ENCODE measurements around the gene CCDC68.
"Not testable (repeated sequence)": the region's sequence is repeated elsewhere in the genome, so short reads cannot be mapped to it uniquely, and the experiment has no call there.

Gene CCDC68, protein sequence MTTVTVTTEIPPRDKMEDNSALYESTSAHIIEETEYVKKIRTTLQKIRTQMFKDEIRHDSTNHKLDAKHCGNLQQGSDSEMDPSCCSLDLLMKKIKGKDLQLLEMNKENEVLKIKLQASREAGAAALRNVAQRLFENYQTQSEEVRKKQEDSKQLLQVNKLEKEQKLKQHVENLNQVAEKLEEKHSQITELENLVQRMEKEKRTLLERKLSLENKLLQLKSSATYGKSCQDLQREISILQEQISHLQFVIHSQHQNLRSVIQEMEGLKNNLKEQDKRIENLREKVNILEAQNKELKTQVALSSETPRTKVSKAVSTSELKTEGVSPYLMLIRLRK

DNA sequence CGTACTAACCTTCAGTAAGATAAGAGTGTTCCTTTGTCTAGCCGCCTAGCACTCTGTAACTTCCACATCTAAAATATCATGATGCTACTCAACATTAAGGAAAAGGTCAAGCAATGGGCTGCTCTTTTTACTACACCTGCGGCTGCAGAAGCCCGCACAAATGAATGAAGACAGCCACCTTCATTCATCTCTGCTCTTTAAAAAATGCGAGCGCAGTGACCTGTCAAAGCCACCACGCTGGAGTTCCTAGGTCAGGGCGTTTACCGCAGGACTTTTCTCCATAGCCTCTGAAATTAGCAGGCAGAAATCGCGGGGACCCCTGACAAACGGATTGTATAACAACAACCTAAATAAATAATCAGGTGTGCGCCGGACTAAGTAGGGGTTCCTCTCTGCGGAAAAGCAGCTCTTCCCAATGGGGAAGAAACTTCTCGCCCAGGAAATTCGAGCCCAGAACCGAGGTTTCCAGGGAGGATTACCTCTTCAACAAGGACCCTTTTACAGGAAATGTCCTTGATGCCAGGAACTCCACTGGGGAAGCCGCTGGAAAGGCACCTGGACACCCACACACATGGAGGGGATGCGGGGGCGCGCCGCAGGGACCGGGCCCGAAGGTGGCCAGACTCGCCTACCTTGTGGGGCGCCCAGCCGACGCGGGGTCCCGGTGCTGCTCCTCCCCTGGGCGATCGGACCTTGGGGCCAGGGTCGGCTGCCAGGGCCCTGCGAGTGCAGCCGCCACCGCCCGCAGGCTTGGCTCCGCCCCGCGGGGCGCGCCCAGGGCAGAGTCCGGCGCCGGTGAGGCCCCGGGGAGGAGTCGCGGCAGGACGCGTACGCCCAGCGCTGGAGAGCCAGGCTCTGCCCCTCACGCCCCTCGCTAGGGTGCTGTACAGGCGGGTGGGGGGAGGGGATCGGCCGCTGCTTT, at the start of gene CCDC68:
TSS of gene CCDC68 (minus strand) at position 758 of the 922 bp plus-strand sequence. CDS start 16,670 bp downstream, outside the sequence.
- in situ Hi-C loops (cut with HindIII; ENCODE audit: low sequenced_read_pairs) = no loop called here

DNA sequence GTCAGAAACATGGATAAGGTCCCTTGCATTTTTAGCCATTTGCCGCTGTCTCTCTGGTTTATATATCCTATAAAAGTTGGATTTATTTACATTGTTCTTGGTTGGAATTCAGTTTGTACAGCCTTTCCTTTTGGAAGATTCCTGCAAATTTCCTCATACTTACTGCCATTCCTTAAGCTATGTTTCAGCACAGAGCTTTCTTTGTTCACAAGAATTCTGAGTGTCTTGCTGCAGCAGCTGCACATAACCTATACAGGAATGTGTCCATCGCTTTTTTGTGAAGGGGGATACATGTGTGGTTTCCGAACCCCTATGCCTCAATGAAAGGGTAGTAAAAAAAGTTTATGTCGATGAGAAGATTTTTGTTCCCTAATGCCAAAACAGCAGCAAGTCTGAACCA, 48.3 kb upstream of the CCDC68 start:
- in situ Hi-C loops (cut with HindIII; ENCODE audit: low sequenced_read_pairs) = no loop called here

GRCh38 chr18:55003695-55004094, 44.4 kb upstream of the CCDC68 start:
- in situ Hi-C loops (cut with HindIII; ENCODE audit: low sequenced_read_pairs) = no loop called here

DNA sequence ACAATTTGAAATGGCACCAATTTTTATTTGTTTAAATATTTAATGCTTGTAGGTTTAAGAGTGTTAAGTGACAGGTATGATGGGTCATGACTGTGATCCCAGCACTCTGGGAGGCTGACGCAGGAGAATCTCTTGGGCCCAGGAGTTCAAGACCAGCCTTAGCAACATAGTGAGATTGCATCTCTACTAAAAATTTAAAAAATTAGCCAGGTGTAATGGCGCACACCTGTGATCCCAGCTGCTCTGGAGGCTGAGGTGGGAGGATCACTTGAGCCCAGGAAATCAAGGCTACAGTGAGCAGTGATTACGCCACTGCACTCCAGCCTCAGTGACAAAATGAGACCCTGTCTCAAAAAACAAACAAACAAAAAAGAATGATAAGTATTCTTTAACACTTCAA, 43.0 kb upstream of the CCDC68 start:
- in situ Hi-C loops (cut with HindIII; ENCODE audit: low sequenced_read_pairs) = no loop called here

DNA sequence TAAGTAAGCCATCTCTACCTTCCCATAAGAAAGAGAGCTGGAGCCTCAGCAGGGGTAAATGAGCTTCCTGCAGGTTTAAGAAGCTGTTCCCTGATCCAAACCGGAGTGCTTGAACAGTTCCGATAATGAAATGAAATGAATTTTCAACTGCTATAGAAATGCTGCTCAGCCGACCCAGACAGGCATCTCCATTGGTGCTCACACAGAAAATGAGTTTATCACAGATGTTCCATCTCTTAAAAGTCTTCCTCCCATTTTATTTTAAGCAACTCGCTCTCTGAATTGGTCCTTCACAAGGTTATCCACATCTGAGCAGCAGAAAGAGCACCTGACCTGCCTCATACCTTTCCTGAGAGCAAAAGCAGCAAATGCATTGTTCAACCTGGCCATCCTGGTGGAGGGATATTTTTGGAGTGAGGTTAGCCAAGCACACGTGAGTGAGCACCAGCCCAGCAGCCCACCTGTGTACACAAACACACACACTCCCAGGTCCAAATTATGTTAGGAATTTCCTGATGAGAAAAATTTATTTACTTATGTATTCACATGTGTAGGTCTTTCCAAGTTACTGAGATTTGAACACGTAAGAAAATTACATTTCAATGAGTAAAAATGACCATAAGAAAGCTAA, 42.2 kb upstream of the CCDC68 start:
- in situ Hi-C loops (cut with HindIII; ENCODE audit: low sequenced_read_pairs) = no loop called here

- in situ Hi-C loops (cut with HindIII; ENCODE audit: low sequenced_read_pairs) = no loop called here
Measured at GRCh38 chr18:55000529-55000928, 41.3 kb upstream of the CCDC68 start.

DNA sequence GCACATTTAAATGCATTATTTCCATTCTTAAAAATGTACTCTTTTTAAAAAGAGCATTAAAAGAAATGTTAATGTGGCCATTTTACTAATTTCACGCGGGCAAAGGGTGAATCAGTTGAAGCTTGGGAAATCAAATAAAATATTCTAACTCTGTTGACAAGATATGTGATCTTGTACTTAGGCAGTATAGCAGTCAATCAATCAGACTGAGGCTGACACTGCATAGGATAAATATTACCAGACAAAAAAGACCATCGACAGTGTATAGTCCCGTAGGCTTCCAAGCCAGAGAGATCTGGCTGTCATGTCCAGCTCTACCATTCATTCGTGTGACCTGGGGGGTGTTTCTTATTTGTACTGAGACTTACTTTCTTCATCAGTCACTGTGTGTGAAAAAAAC, 39.8 kb upstream of the CCDC68 start:
- in situ Hi-C loops (cut with HindIII; ENCODE audit: low sequenced_read_pairs) = loop anchor here (25.0 kb wide), 2 partner anchors 312 to 562 kb away; no protein-coding TSS in a partner anchor

- in situ Hi-C loops (cut with HindIII; ENCODE audit: low sequenced_read_pairs) = loop anchor here (25.0 kb wide), 2 partner anchors 308 to 558 kb away; no protein-coding TSS in a partner anchor
Measured at GRCh38 chr18:54995421-54996143, 36.3 kb upstream of the CCDC68 start.

- in situ Hi-C loops (cut with HindIII; ENCODE audit: low sequenced_read_pairs) = loop anchor here (25.0 kb wide), 2 partner anchors 305 to 555 kb away; no protein-coding TSS in a partner anchor
Measured at GRCh38 chr18:54991981-54992380, 32.7 kb upstream of the CCDC68 start.

GRCh38 chr18:54984908-54985307, 25.6 kb upstream of the CCDC68 start:
- in situ Hi-C loops (cut with HindIII; ENCODE audit: low sequenced_read_pairs) = loop anchor here (25.0 kb wide), 2 partner anchors 298 to 548 kb away; no protein-coding TSS in a partner anchor

GRCh38 chr18:54983791-54984190, 24.5 kb upstream of the CCDC68 start:
- in situ Hi-C loops (cut with HindIII; ENCODE audit: low sequenced_read_pairs) = loop anchor here (25.0 kb wide), 2 partner anchors 296 to 546 kb away; no protein-coding TSS in a partner anchor

GRCh38 chr18:54983041-54983686, 23.9 kb upstream of the CCDC68 start:
- in situ Hi-C loops (cut with HindIII; ENCODE audit: low sequenced_read_pairs) = loop anchor here (25.0 kb wide), 2 partner anchors 296 to 546 kb away; no protein-coding TSS in a partner anchor

GRCh38 chr18:54981076-54981475, 21.8 kb upstream of the CCDC68 start:
- in situ Hi-C loops (cut with HindIII; ENCODE audit: low sequenced_read_pairs) = loop anchor here (25.0 kb wide), 2 partner anchors 294 to 544 kb away; no protein-coding TSS in a partner anchor

DNA sequence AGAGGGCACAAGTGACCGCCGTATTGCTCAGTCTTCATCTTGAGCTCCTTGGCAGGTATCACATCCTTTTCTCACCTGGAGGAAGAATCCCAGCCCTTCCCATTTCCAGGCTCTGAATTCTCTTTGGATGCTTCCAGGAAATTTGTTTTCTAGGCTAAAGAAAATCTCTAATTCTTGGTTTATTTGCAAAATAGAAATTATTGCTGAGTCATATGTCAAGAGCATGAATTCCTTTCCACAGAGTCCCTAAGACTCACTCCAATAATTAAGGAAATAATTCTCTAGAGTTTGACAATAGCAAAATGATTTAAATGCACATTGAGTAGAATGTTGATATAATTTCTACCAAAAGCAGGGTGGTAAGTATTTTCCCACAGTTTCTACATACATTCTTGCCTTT, 16.3 kb upstream of the CCDC68 start:
- in situ Hi-C loops (cut with HindIII; ENCODE audit: low sequenced_read_pairs) = loop anchor here (25.0 kb wide), 2 partner anchors 288 to 538 kb away; no protein-coding TSS in a partner anchor

DNA sequence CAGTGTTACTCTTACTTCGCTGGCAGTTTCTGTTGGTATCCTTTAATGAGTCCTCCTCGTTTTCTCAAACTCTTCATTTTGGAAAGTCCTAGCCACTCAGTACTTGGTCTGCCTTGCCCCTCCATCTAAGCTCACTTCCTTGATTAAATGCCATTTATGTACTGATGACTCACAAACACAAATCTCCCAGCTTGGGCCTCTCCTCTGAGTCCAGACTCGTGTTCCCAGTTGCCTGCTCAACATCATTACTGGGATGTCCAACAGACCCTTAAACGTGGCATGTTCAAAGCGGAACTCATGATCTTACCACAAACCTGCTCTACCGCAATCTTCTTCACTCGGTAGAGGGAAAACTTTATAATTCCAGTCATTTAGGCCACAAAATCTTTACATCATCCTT, 13.8 kb upstream of the CCDC68 start:
- in situ Hi-C loops (cut with HindIII; ENCODE audit: low sequenced_read_pairs) = no loop called here

DNA sequence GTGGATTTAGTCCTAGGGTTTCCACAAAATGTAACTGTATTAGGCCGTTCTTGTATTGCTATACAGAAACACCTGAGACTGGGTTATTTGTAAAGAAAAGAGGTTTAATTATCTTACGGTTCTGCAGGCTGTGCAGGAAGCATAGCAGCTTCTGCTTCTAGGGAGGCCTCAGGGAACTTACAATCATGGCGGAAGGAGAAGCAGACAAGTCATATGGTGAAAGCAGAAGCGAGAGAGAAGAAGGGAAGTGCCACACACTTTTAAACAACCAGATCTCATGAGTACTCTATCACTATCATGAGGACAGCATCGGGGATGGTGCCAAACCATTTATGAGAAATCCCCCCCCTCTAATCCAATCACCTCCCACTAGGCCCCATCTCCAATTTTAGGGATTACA, 9.5 kb upstream of the CCDC68 start:
- in situ Hi-C loops (cut with HindIII; ENCODE audit: low sequenced_read_pairs) = no loop called here

GRCh38 chr18:54968237-54968636, 9.0 kb upstream of the CCDC68 start:
- in situ Hi-C loops (cut with HindIII; ENCODE audit: low sequenced_read_pairs) = not testable (repeated sequence)

GRCh38 chr18:54967786-54968185, 8.5 kb upstream of the CCDC68 start:
- in situ Hi-C loops (cut with HindIII; ENCODE audit: low sequenced_read_pairs) = no loop called here

DNA sequence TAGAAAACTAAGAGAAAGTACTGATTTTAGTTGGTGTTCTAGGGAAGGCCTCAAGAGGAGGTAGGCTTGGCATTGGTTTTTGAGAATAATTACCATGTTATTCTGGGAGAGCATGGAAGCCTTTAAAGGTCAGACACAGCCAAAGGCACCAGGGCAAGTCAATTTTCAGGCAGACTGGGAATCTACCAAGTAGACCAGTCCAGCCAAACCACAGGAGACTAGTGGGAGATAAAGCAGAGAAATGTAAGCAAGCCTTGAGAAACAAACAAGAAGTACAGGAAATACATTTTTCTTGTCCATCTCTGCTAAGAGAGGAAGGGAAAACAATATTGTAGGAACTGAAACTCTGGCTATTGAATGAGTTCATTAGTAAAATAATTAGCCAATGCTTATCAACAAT, 5.5 kb upstream of the CCDC68 start:
- in situ Hi-C loops (cut with HindIII; ENCODE audit: low sequenced_read_pairs) = no loop called here

Measured in endothelial cell of hepatic sinusoid (primary cell).